GM12865 (cell line): ENCODE results near the gene R3HDML.

Experiments
- DNase-seq: peaks from one replicate; pipeline ENCODE4 v3.0.0; 2010; ENCODE audit warnings: low read depth
- H3K4me3 ChIP-seq: 2 replicates; pipeline ENCODE4 v1.5.1; 2011; ENCODE audit warnings: mild to moderate bottlenecking, low read depth, low read length, control low read depth
- TF ChIP-seq, protein P1 (sequence below): IDR thresholded peaks from 2 replicates; pipeline ENCODE4 v1.5.1; 2011; ENCODE audit warnings: low read length, control low read depth, low read depth, inconsistent platforms; ENCODE audit not compliant: insufficient read depth; ENCODE audit errors: missing control alignments

R3HDML gene

DNA sequence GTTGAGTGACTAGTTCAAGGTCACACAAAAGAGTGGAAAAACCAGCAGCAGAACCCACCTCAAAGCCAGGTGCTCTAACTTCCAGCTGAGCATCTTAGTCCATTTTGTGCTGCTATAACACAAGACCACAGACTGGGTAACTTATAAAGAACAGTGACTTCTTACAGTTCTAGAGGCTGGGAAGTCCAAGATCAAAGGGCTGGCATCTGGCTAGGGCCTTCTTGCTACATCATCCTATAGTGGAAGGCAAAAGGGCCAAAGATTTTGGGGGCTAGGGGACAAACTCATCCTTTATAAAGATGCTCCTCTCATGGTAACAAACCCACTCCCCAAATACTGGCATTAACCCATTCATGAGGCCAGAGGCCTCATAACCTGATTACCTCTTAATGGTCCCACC lies 35.6 kb upstream of the R3HDML start:
- no peak for DNase-seq
- TF ChIP-seq, protein P1, sequence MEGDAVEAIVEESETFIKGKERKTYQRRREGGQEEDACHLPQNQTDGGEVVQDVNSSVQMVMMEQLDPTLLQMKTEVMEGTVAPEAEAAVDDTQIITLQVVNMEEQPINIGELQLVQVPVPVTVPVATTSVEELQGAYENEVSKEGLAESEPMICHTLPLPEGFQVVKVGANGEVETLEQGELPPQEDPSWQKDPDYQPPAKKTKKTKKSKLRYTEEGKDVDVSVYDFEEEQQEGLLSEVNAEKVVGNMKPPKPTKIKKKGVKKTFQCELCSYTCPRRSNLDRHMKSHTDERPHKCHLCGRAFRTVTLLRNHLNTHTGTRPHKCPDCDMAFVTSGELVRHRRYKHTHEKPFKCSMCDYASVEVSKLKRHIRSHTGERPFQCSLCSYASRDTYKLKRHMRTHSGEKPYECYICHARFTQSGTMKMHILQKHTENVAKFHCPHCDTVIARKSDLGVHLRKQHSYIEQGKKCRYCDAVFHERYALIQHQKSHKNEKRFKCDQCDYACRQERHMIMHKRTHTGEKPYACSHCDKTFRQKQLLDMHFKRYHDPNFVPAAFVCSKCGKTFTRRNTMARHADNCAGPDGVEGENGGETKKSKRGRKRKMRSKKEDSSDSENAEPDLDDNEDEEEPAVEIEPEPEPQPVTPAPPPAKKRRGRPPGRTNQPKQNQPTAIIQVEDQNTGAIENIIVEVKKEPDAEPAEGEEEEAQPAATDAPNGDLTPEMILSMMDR, result no peak
- no peak overlapping the region for H3K4me3 ChIP-seq

DNA sequence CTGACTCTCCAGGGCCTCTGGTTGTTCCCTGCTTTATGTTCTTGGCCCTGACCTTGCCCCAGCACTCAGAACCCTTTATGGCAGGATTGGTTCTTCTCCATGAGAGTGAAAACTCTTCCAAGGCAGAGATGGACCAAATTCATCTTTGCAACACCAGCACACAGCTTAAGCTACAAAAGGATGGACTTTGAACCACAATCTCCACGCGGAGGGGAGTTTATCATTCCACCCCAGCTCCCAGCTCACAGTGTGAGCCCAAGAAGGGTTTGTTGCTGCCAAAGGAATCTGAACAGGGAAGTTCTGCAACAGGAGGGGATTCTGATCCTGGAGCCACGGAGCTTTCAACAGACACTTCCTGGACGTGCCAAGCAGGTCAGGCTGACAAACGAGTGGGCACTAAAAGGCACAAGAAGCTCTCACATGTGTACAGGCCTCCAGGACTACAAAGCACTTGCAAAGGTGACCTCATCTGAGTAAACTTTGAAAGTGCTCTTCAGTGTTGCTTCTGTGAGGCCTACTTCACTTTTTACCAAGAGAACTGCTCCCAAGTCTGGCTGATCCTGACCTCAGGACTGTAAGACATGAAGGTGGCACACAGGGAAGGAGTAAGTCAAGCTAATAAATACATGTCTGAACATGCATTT lies 34.7 kb upstream of the R3HDML start:
- no peak for DNase-seq
- TF ChIP-seq, protein P1, result no peak
- H3K4me3 ChIP-seq, result no peak overlapping the region

DNA sequence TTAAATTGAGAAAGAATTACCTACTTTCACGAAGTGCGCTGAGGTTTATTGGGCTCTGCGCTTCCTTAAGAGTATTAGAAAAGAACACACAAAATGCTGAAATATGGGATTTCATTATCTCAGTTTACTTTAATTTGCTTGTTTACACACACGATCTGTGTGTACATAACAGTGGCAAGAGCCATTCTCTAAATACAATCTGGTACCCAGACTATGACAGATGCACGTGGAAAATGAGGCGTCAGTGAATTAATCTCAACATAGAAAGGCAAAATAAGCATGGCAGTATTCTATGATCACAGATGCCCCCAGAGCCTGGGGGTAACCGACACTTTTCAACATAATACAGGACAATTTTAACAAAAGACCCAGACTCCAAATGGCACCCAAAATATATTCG lies 34.1 kb upstream of the R3HDML start:
- no peak for DNase-seq
- H3K4me3 ChIP-seq, result no peak overlapping the region
- TF ChIP-seq, protein P1, result no peak

DNA sequence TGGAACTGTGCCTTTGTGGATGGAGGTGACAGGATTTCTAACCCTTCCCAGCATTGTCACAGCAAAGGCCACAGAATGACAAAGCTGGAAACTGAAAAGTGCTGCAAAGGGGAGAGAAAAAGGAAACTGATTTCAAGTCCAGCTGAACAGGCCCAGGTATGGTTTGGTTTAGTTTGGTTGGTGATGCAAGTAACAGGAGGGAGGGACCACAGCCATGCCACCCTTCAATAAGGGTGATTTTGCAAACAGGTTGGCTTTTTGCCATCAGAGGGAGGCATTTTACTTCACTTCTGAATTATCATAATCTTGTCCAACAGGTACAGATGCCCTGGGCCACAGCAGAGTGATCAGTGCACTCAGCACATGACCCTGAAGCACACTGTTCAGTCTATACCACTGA lies 32.5 kb upstream of the R3HDML start:
- TF ChIP-seq, protein P1, result no peak
- DNase-seq, result no peak
- no peak overlapping the region for H3K4me3 ChIP-seq

DNA sequence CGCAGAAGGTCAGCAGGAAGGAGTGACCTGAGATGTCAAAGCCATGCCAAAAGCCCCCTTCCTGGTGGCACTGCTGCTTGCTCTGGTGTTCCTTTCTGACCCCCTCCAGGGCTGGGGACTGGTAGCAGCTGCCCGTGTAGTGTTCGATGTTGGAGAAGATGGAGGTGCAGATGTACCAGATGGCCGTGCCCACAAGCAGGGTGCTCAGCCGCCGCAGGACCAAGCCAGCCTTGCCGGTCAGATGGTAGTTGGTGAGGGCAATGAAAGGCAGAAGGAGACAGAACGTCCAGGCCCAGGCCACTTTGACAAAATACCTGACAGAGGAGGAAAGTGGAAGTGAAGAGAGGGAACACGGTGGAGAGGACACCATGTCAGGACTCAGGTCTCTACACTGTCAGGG lies 29.9 kb upstream of the R3HDML start:
- TF ChIP-seq, protein P1, result no peak
- H3K4me3 ChIP-seq, result no peak overlapping the region
- DNase-seq, result no peak

DNA sequence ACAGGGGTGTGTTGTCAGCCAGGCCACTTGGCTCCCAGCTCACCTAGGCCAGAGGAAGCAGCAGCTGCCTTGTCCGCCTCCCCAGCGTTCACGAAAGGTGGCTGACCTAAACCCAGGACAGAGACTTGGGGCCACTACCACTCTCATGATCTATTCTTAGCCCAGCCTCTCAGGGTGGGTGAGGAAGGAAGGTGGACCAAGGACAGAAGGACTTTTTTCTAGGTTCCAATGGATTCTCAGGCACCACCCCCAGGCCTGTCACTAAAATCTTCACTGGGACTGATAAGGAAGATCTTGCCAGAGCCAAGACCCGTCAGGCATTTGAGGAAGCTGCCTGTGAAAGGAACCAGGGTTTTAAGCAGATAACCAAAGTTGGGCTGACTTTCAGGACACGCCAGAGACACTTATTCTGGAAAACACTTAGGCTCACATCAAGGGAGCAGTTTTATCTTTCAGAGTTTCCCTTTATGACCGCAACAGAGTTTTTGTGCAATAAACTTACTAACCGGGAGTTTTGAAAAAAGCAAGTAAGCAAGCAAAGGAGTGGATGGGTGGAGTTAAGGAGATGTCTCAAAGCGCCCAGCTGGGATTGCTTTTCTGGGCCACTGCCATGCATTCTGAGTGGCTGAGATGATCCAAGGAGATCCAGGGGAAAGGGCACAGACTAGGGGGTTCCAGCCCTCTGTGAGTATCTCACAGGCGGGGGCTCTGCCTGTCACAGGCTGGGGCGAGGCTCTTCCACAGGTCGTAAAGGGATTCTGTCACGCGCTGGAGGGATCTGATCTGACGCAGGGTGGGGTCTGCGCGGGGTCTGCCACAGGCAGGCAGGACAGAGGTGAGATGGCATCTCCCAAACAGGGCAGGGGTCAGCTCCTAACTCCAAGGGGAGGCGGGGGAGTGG lies 26.8 kb upstream of the R3HDML start:
- TF ChIP-seq, protein P1, result no peak
- peak overlapping the region; percentile 71 for H3K4me3 ChIP-seq
- no peak for DNase-seq
